GM19468 (cell line): ENCODE results near the gene CASS4.
"Not testable (repeated sequence)": the region's sequence is repeated elsewhere in the genome, so short reads cannot be mapped to it uniquely, and the experiment has no call there.

Source experiments
- ATAC-seq: cut with Tn5 transposase; IDR thresholded peaks from one replicate; pipeline ENCODE4 v1.9.1; 2021; ENCODE audit warnings: mild to moderate bottlenecking, moderate library complexity, moderate number of reproducible peaks; ENCODE audit not compliant: unreplicated experiment; ENCODE audit errors: extremely low read depth

CASS4 gene

GRCh38 chr20:56391596-56392131, 20.4 kb upstream of the CASS4 start:
- peak; percentile 1 for ATAC-seq

DNA sequence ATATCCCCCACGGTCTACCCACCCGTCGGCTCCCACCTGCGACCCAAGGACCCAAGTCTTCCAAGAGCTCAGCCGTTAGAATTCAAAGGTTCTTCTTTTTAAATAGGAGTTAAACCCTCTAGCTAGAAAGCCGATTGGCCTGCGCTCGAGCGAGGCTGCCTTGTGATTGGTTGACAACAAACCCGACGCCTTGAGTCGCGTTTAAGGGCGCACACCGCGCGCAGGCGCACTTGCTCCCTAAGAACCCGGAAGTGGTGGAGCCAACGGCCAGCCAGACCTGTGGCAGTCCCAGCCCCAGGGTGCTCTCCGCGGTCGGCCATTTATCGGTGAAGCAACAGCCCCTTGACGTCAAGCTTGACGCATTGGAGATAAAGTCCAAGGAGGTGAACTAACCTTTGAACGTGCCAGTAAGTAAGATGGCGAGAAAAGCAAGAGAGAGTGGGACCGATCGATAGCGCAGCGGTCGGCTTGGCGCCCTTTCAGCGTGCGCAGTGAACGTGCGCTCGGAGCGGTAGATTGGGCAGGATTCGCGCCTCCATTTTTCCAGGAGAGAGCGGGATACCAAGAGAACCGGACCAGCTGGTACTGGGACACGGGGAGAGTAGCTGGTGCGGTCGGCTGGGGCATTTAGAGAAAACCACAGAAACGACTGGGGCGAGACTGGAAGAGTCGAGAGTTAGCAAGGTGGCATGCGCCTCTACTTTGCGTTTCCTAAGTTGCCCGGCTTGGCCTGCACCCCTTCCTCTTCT, 19.8 kb upstream of the CASS4 start, which contains the start of the genes AURKA and CSTF1:
TSS of gene AURKA (minus strand) at position 84 of the 749 bp plus-strand sequence. CDS start 4,018 bp downstream, outside the sequence.
TSS of gene CSTF1 (plus strand) at position 514 of the 749 bp plus-strand sequence. CDS start 2,908 bp downstream, outside the sequence.
- ATAC-seq = peak; percentile 93

GRCh38 chr20:56392881-56393482, 19.1 kb upstream of the CASS4 start:
- no peak for ATAC-seq

- ATAC-seq = no peak
Measured at GRCh38 chr20:56393653-56394052, 18.4 kb upstream of the CASS4 start.

DNA sequence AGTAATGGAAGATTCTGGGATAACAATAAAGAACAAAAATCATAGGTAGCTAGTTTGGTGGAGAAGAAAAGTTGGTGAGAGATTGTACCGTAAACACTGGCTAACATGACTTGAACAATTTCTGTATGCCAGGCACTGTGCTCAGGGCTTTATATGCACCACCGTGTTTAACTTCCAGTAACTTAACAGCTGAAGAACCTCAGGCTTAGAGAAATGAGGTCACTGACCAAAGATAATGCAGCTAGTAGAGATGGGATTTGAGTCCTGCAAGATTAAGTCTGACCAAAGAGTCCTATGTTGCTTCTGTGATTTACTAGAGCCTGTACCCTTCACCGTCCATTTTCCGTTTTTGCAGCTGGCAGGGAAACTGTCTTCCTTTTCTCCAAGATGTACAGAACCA, 16.9 kb upstream of the CASS4 start:
- ATAC-seq = no peak

- ATAC-seq = peak; percentile 46
Measured at GRCh38 chr20:56400001-56400640, 11.9 kb upstream of the CASS4 start.

- ATAC-seq = no peak
Measured at GRCh38 chr20:56403465-56403864, 8.6 kb upstream of the CASS4 start.

GRCh38 chr20:56405356-56405755, 6.7 kb upstream of the CASS4 start:
- ATAC-seq = not testable (repeated sequence)

DNA sequence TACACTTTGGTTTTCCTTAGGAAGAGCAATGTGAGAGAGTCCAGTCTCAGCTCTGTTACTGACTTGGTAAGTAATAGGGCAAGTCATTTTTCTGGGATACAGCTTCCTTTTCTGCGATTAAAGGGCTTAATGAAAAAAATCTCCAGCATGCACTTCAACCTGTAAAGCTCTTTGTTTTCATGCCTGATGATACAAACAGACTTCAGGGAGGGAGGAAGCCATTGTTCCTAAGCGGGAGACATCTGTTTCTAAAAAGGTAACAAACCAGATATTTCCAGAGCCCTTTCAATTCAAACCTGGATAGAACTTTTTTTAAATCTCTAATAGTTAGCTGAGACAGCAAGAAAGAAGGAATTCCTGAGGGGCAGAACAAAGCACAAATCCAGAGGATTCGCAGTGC, 5.2 kb upstream of the CASS4 start:
- ATAC-seq = no peak

GRCh38 chr20:56409521-56409920, 2.5 kb upstream of the CASS4 start:
- no peak for ATAC-seq

- ATAC-seq = no peak
Measured at GRCh38 chr20:56409956-56410355, 2.1 kb upstream of the CASS4 start.

DNA sequence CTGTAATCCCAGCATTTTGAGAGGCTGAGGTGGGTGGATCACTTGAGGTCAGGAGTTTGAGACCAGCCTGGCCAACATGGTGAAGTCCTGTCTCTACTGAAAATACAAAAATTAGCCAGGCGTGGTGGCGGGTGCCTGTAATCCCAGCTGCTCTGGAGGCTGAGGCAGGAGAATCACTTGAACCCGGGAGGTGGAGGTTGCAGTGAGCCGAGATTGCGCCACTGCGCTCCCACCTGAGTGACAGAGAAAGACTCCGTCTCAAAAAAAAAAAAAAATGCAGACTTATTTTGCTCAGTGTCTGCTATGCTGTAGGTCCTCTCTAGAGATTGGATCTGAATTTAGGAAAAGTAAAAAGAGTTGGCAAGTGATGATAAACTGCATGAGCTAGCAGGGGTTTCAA, 773 bp upstream of the CASS4 start:
- not testable (repeated sequence) for ATAC-seq

DNA sequence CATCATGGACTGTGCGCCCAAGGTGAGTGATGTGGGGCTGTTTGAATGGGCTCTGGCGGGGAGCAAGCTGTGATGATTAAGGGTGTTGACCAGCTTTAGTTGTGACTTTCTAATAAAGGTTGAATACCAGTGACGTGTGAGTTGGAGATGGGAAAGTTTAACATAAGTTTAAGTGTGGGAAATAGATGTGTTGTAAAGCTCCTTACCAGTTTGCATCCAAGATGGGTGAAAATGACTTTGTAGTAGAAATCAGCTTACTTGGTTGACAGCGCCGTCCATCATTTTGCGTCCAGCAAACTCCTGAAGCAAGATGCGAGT, 372 bp downstream of the CASS4 start:
- ATAC-seq = no peak

DNA sequence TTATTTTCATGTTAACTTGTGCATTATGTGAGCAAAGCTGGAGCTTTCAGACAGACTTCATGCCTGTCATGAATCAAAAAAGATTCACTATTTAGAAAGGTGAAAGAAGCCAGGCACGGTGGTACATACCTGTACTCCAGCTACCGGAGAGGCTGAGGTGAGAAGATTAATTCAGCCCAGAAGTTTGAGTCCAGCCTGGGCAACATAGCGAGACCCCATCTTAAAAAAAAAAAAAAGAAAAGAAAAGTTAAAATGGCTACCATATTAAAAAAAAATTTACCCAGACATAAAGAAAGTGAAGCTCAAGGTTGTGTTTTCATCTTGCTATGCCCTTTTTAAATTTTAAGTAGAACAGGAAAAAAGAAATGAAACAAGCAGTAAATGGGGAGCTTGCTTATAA, 889 bp downstream of the CASS4 start:
- no peak for ATAC-seq

DNA sequence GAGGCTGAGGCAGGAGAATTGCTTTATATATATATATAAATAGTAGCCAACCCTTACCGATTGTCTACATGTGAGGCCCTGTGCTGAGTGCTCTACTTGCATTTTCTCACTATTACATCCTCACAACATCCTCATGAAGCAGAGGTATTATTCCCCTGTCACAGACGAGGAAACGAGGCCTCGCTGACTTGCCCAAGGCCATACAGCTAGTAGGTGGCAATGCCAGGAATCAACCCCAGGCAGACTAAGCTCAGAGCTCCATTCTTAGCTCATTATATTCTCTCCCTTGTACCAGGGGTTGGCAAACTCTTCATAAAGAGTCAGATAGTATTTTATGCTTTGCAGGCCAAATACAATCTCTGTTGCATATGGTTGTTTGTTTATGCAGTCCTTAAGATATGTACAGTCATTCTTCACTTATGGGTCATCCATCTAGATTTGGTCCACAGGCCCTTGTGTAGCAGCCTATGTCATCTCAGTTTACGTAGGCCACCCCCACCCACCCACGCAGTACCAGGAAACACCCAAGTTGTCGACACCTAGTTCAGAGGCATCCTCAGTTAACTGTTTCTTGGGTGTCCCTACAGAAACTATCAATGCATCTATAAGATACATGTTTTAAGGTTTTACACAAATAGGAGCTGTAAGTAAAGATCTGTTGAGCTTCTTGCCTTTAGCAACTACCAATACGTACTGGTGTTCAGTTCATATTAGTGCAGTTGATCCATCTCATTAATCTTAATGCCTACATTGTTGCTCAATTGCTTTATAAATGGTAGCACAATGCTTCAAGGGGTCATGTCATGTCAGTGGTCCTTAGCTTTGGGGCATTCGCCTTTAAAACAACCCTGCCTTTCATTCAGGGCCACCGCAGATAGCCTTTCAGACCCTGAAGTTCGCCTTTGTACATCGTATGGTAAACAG, 3.0 kb downstream of the CASS4 start:
- ATAC-seq = no peak

DNA sequence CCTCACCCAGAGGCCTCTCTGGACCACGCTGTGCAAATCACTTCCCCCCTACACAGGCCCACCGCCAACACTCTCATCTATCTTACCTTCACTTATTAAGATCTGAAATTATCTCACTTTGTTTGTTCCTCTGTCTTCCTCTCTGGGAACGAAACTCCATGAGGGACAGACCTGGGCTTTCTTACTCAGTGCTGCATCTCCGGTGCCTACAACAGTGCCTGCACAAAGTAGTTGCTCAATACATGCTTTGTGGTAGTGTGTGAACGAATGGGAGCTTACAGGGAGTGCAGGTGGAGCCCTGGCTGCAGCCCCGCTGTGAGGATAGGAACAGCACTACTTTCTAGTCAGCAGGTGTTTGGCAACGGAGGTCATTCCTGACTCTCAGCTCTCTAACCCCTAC, 5.3 kb downstream of the CASS4 start:
- no peak for ATAC-seq

DNA sequence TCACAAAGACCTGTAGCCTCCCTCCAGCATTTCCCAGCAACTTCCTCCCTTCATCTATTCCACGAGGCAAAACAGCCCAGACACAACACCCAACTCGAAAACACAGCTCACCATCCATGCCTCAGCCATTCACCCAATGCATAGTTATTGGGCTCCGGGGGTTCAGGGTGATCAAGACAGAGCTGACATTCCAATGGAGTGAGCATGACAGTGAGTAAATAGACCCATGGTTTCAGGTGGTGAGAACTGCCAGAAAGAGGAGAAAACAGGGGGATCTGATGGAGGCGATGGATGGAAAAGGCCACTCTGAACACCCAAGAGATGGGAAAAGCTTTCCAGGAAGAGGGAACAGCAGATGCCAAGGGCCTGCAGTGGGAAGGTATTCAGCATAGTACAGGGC, 5.9 kb downstream of the CASS4 start:
- no peak for ATAC-seq

- no peak for ATAC-seq
Measured at GRCh38 chr20:56418385-56418861, 6.4 kb downstream of the CASS4 start.

DNA sequence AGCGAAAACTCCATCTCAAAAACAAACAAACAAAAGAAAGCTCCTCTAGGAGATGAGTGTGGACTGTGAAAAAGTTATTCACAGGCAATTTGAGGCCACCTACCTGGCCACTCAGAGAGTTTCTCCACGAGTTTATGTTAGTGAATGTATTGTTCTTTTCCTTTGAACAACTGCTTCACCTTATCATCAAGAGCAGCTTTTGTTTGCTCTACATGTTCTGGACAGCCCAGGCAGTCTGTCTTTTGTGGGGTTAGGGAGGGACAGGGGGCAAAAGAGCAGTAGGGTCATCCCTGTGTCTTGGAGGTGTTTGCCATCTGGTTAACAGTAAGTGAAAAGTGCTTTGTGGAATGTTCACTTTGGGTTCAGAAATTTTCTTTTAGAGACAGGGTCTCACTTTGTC, 8.0 kb downstream of the CASS4 start:
- no peak for ATAC-seq
